Esophagus squamous epithelium (tissue), 4 donors: ENCODE measurements around the gene ANGPT4.

ENCODE experiments used
- CTCF ChIP-seq, 6 experiments: fragments of 450-650 bp in 4 of 6; fragments of 200-600 bp in 2 of 6; sonication (generic) in 2 of 6; IDR thresholded peaks; one replicate each; pipeline ENCODE4 v1.5.1; 2016 to 2019; ENCODE audit warnings: antibody characterized with exemption in 6 of 6, mild to moderate bottlenecking in 4 of 6, moderate library complexity in 4 of 6
- POLR2A ChIP-seq, 4 donors: fragments of 450-650 bp; IDR thresholded peaks; one replicate each; pipeline ENCODE4 v1.6.1; 2017; ENCODE audit warnings: antibody characterized with exemption in 4 of 4, mild to moderate bottlenecking in 4 of 4, moderate library complexity in 3 of 4

GRCh38 chr20:860891-861290, 55.2 kb downstream of the ANGPT4 start:
- TF ChIP-seq CTCF (IDR thresholded peaks at IDR 0.05): no peak
- TF ChIP-seq POLR2A (IDR thresholded peaks at IDR 0.05): no peak
